Spleen (tissue), 7 donors: ENCODE data around the gene FAM200B.

Experiments used
- CTCF ChIP-seq, 11 experiments: fragments of 200-600 bp in 7 of 11; fragments of 450-650 bp in 4 of 11; sonication (generic) in 4 of 11; IDR thresholded peaks in 8 of 11; conservative IDR thresholded peaks in 3 of 11; 1 replicate in 7 of 11; 2 replicates in 4 of 11; pipeline versions ENCODE4 v1.4.0 to v1.8.0; 2016 to 2021; ENCODE audit warnings: antibody characterized with exemption in 11 of 11, inconsistent platforms in 4 of 11, mild to moderate bottlenecking in 1 of 11
- POLR2A ChIP-seq, 3 donors: fragments of 450-650 bp; IDR thresholded peaks; one replicate each; pipeline ENCODE4 v1.5.1; 2017; ENCODE audit warnings: antibody characterized with exemption in 3 of 3, mild to moderate bottlenecking in 1 of 3
- donor health status: DM: no; HTN: no; CAD: no; lungs with moderate emphysema.
- donor health status: DM: no; HTN: no; CAD: no.
- donor health status: DM: no; HTN: no; CAD: no.

- TF ChIP-seq POLR2A (IDR thresholded peaks at IDR 0.05) (no peak), CTCF (IDR thresholded peaks at IDR 0.05 in 8 of 11, conservative IDR thresholded peaks at IDR 0.05 in 3 of 11) (peak; percentile 76 to 92 (median 87))
These were observed 48.4 kb downstream of the FAM200B start for GRCh38 chr4:15729910-15730533.
